H1 (cell line): ENCODE data around the gene KCND3. TPM values are rescaled to one million over a fixed set of nuclear protein-coding genes. Genes with fewer than 3 reads are reported as not detected.

Experiments used
- CTCF ChIA-PET: fragments of 300-600 bp; sonication (Branson Sonifier 250); formaldehyde crosslinking; loops from one replicate; lab custom pipeline; 2021; ENCODE audit not compliant: partially characterized antibody; lab: Charles Lee
- POLR2A ChIA-PET: fragments of 300-600 bp; sonication (Branson Sonifier 250); formaldehyde crosslinking; loops from one replicate; lab custom pipeline; 2021; ENCODE audit warnings: inconsistent platforms; ENCODE audit not compliant: partially characterized antibody; lab: Charles Lee
- DNase-seq, 2 experiments: peaks; one replicate each; pipeline versions ENCODE4 v3.0.0 to v3.0.0-alpha.2; 2010 to 2022; ENCODE audit warnings: low spot score in 2 of 2, low read depth in 1 of 2, mixed read lengths in 1 of 2
- FAIRE-seq: peaks from 2 replicates; lab custom pipeline; 2011; peaks lifted over from hg19 to GRCh38; lab: Jason Lieb, UNC
- H2AFZ ChIP-seq: 2 replicates; pipeline ENCODE4 v1.8.1; 2012; ENCODE audit warnings: low read length, inconsistent platforms
- H2AK5ac ChIP-seq: 2 replicates; pipeline ENCODE4 v1.6.1; 2013; ENCODE audit warnings: low read depth, low read length
- H2BK120ac ChIP-seq: replicated peaks from 2 replicates; pipeline ENCODE3; 2013; ENCODE audit warnings: low read depth, low read length, inconsistent platforms
- H2BK12ac ChIP-seq: 2 replicates; pipeline ENCODE4 v1.6.1; 2013; ENCODE audit warnings: low read depth, low read length
- H2BK15ac ChIP-seq: 2 replicates; pipeline ENCODE4 v1.6.1; 2013; ENCODE audit warnings: low read length
- H2BK20ac ChIP-seq: 2 replicates; pipeline ENCODE4 v1.6.1; 2013; ENCODE audit warnings: low read length
- H2BK5ac ChIP-seq: 2 replicates; pipeline ENCODE4 v1.6.1; 2013; ENCODE audit warnings: low read depth, low read length
- H3K14ac ChIP-seq: 2 replicates; pipeline ENCODE4 v1.6.1; 2013; ENCODE audit warnings: inconsistent platforms; ENCODE audit not compliant: insufficient read length
- H3K18ac ChIP-seq: 2 replicates; pipeline ENCODE4 v1.6.1; 2013; ENCODE audit warnings: low read length; ENCODE audit errors: extremely low read depth
- H3K23ac ChIP-seq: 2 replicates; pipeline ENCODE4 v1.6.1; 2013; ENCODE audit warnings: inconsistent platforms; ENCODE audit not compliant: insufficient read length
- H3K23me2 ChIP-seq: 2 replicates; pipeline ENCODE4 v1.6.1; 2013; ENCODE audit warnings: low read depth, low read length
- H3K27ac ChIP-seq: 2 replicates; pipeline ENCODE4 v1.6.1; 2011; ENCODE audit warnings: low read depth, low read length, inconsistent platforms
- H3K27me3 ChIP-seq, 4 experiments: replicated peaks in 1 of 4; 1 replicate in 1 of 4; 2 replicates in 3 of 4; pipeline versions ENCODE4 v1.6.1 to v1.8.1; 2011 to 2013; ENCODE audit warnings: low read length in 3 of 4, mild to moderate bottlenecking in 3 of 4, inconsistent platforms in 2 of 4, mixed read lengths in 2 of 4, moderate library complexity in 1 of 4; ENCODE audit not compliant: control insufficient read depth in 3 of 4, insufficient read depth in 3 of 4; ENCODE audit errors: extremely low read depth in 1 of 4
- H3K36me3 ChIP-seq, 4 experiments: 2 replicates each; pipeline versions ENCODE4 v1.6.1 to v1.8.1; 2011 to 2013; ENCODE audit warnings: mild to moderate bottlenecking in 4 of 4, low read length in 3 of 4, moderate library complexity in 2 of 4, control low read depth in 1 of 4, inconsistent platforms in 1 of 4; ENCODE audit not compliant: insufficient read depth in 4 of 4, control insufficient read depth in 2 of 4
- H3K4ac ChIP-seq: replicated peaks from 2 replicates; pipeline ENCODE3; 2013; ENCODE audit warnings: low read length, low read depth, mixed read lengths, inconsistent platforms; ENCODE audit not compliant: insufficient read length
- H3K4me1 ChIP-seq, 4 experiments: replicated peaks in 1 of 4; 1 replicate in 1 of 4; 2 replicates in 3 of 4; pipeline versions ENCODE4 v1.6.1 to v1.8.1; 2011 to 2013; ENCODE audit warnings: low read length in 3 of 4, inconsistent platforms in 2 of 4, mixed read lengths in 1 of 4; ENCODE audit not compliant: insufficient read depth in 4 of 4, control insufficient read depth in 3 of 4
- H3K4me2 ChIP-seq, 2 experiments: 2 replicates each; pipeline versions ENCODE4 v1.6.1 to v1.8.1; 2011 to 2013; ENCODE audit warnings: low read depth in 2 of 2, low read length in 2 of 2, control low read depth in 1 of 2, inconsistent platforms in 1 of 2, mild to moderate bottlenecking in 1 of 2; ENCODE audit not compliant: insufficient read depth in 1 of 2
- H3K4me3 ChIP-seq, 4 experiments: fragments of 200-600, 300-600 bp in 1 of 4; sonication (generic), shearing (Covaris generic), sonication (Bioruptor Twin) in 1 of 4; 2 replicates each; pipeline versions ENCODE4 v1.5.1 to v1.8.1; 2011 to 2016; ENCODE audit warnings: low read length in 4 of 4, low read depth in 3 of 4, control low read depth in 2 of 4, inconsistent platforms in 2 of 4, mild to moderate bottlenecking in 2 of 4, mixed read lengths in 1 of 4, moderate library complexity in 1 of 4; ENCODE audit not compliant: insufficient read depth in 2 of 4; ENCODE audit errors: extremely low read depth in 1 of 4
- H3K56ac ChIP-seq: replicated peaks from 2 replicates; pipeline ENCODE3; 2013; ENCODE audit warnings: low read depth, mild to moderate bottlenecking, mixed read lengths, low read length, inconsistent platforms; ENCODE audit not compliant: insufficient read length
- H3K79me1 ChIP-seq: 2 replicates; pipeline ENCODE4 v1.6.1; 2013; ENCODE audit warnings: low read depth, low read length, control low read depth
- H3K79me2 ChIP-seq, 2 experiments: 2 replicates each; pipeline versions ENCODE4 v1.6.1 to v1.8.1; 2012 to 2013; ENCODE audit warnings: low read length in 2 of 2, mild to moderate bottlenecking in 2 of 2, inconsistent platforms in 1 of 2; ENCODE audit not compliant: insufficient read depth in 2 of 2, control insufficient read depth in 1 of 2
- H3K9ac ChIP-seq, 4 experiments: replicated peaks in 1 of 4; 1 replicate in 1 of 4; 2 replicates in 3 of 4; pipeline versions ENCODE4 v1.6.1 to v1.8.1; 2011 to 2013; ENCODE audit warnings: low read depth in 3 of 4, low read length in 3 of 4, control low read depth in 2 of 4, mild to moderate bottlenecking in 2 of 4, moderate library complexity in 2 of 4, inconsistent platforms in 1 of 4; ENCODE audit errors: extremely low read depth in 1 of 4
- H3K9me3 ChIP-seq, 2 experiments: 2 replicates each; pipeline versions ENCODE4 v1.6.1 to v1.8.1; 2012 to 2013; ENCODE audit warnings: mild to moderate bottlenecking in 2 of 2, moderate library complexity in 2 of 2, control low read depth in 1 of 2, inconsistent platforms in 1 of 2, low read depth in 1 of 2, low read length in 1 of 2, mixed read lengths in 1 of 2; ENCODE audit not compliant: insufficient read depth in 2 of 2
- H4K20me1 ChIP-seq, 2 experiments: replicated peaks in 1 of 2; 2 replicates each; pipeline versions ENCODE3 to v1.8.1; 2011 to 2013; ENCODE audit warnings: inconsistent platforms in 2 of 2, low read length in 2 of 2, mild to moderate bottlenecking in 1 of 2; ENCODE audit not compliant: insufficient read depth in 2 of 2, control insufficient read depth in 1 of 2
- H4K5ac ChIP-seq: 2 replicates; pipeline ENCODE4 v1.6.1; 2013; ENCODE audit warnings: low read length, low read depth, mixed read lengths, inconsistent platforms; ENCODE audit not compliant: insufficient read length
- H4K8ac ChIP-seq: 2 replicates; pipeline ENCODE4 v1.8.0; 2013; ENCODE audit warnings: mild to moderate bottlenecking, moderate library complexity, low read length, inconsistent platforms; ENCODE audit not compliant: insufficient read depth; ENCODE audit errors: extremely low read depth
- H4K91ac ChIP-seq: replicated peaks from 2 replicates; pipeline ENCODE3; 2013; ENCODE audit warnings: low read length, mixed read lengths, inconsistent platforms; ENCODE audit not compliant: insufficient read length
- TAF1 ChIP-seq: IDR thresholded peaks from 2 replicates; pipeline ENCODE4 v1.6.1; 2011; ENCODE audit warnings: mild to moderate bottlenecking, low read depth, low read length
- WGBS, 2 experiments: shearing (Covaris generic) in 1 of 2; methylation state at CpG; one replicate each; pipeline versions ENCODE4 v1.1.6 to v1.1.7; 2013 to 2015; ENCODE audit warnings: low lambda C conversion rate in 2 of 2, mixed read lengths in 2 of 2, inconsistent platforms in 1 of 2, low coverage in 1 of 2, missing lambda C conversion rate in 1 of 2; ENCODE audit not compliant: insufficient replicate concordance in 2 of 2, insufficient coverage in 1 of 2, insufficient read length in 1 of 2; ENCODE audit errors: extremely low coverage in 1 of 2, missing lambda C conversion rate in 1 of 2; 5-methylcytosine and 5-hydroxymethylcytosine counted together
- polyA plus RNA-seq, 7 experiments: library from polyadenylated mRNA; depleted of rRNA in 3 of 7; stranded (reverse) in 5 of 7; unstranded in 2 of 7; fragments of >200 nt in 5 of 7; fragments of 200-250 nt in 2 of 7; gene quantifications; 1 replicate in 5 of 7; 2 replicates in 1 of 7; 4 replicates in 1 of 7; pipeline versions ENCODE4 v1.2.1 to v1.2.3, GENCODE V29; 2011 to 2013; ENCODE audit warnings: missing spikeins in 2 of 7, mixed read lengths in 2 of 7
- total RNA-seq: library from RNA; stranded (reverse); fragmentation: NEBNext Ultra II Directional; extraction: Animal tissue kit (Norgen Biotek cat#: 25700); gene quantifications from 2 replicates; pipeline ENCODE4 v1.2.1, GENCODE V29; 2021

KCND3 gene
- total and polyA plus RNA-seq, 2 of the 8 experiments (the other 6 are each of a cell fraction or from before 2014, with no cell fraction given), result 0.14 to 0.48 TPM

DNA sequence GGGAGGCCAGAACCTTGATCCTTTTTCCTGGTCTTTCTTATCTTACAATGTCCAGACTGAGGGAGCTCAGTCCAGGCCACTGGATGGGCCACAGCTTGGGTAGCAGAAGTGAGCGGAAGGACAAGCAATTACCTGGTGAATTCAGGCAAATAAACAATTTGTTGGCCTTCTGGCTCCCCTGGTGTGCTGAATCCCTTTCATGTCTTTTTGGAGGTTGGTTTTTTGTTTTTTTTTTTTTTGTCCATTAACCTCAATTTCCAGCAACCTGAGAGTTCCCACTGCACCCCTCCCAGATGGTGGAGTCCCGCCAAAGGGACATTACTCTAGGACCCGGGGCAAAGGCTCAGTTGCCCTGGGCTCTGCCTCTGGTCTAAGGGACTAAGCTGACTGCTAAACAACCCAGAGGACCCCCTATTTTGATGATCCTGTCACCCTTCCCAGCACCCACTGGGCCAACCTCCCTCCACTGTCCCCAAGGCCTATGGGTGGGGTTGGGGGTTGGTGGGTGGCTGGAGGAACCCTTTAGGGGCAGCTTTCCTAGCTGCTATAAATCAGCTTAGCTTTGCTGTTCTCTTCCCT, 85.5 kb downstream of the KCND3 start:
- no peak overlapping the region for H2BK12ac ChIP-seq
- H2BK5ac ChIP-seq, result no peak overlapping the region
- no peaks in the 10 kb centered on the region for H4K20me1 ChIP-seq
- H2BK20ac ChIP-seq, result no peak overlapping the region
- no peak overlapping the region for H3K27ac ChIP-seq
- TF ChIP-seq TAF1, result no peak
- H3K79me2 ChIP-seq, result no peaks in the 10 kb centered on the region
- H3K79me1 ChIP-seq, result 0 out of 2 replicates have a peak, but pooled peaks cover 2% of the 10 kb centered on the region
- H3K9ac ChIP-seq, result no peak overlapping the region
- H3K27me3 ChIP-seq, result peaks cover 0 to 6% (median 2%) of the 10 kb centered on the region in 4 experiments; a peak in 5 of 7 replicates
- peaks cover 0 to 8% (median 2%) of the 10 kb centered on the region in 4 experiments; a peak in 5 of 7 replicates for H3K4me1 ChIP-seq
- ChIA-PET POLR2A (interaction anchor here (0.6 kb wide), 1 partner anchor 29 kb away, joined by 3 read pairs; no protein-coding TSS in a partner anchor), CTCF (interaction anchor here (0.8 to 2.1 kb wide), 5 partner anchors 12 to 141 kb away, joined by 3 to 5 read pairs (median 3); no protein-coding TSS in a partner anchor)
- H4K5ac ChIP-seq, result no peak overlapping the region
- H3K4me3 ChIP-seq, result no peak overlapping the region
- H3K9me3 ChIP-seq, result no peaks in the 10 kb centered on the region
- H3K18ac ChIP-seq, result no peak overlapping the region
- H3K4me2 ChIP-seq, result no peak overlapping the region
- DNase-seq (no peak), FAIRE-seq (no peak)
- H3K23ac ChIP-seq, result no peak overlapping the region
- H4K91ac ChIP-seq, result no peak overlapping the region
- WGBS, 2 experiments, result 91% methylated on average over 3 of the region's 3 CpGs; no CpG with 5 or more reads in 1 of the 2 experiments
- H3K36me3 ChIP-seq, result no peaks in the 10 kb centered on the region
- H3K56ac ChIP-seq, result no peak overlapping the region
- H2AK5ac ChIP-seq, result no peak overlapping the region
- H2AFZ ChIP-seq, result no peak overlapping the region
- no peak overlapping the region for H2BK15ac ChIP-seq
- no peak overlapping the region for H4K8ac ChIP-seq
- no peak overlapping the region for H3K14ac ChIP-seq
- no peaks in the 10 kb centered on the region for H3K23me2 ChIP-seq
- no peak overlapping the region for H3K4ac ChIP-seq
- no peak overlapping the region for H2BK120ac ChIP-seq
